Muscle of back (tissue), 11 donors: ENCODE results near the gene MGAT4A. TPM values are rescaled to one million over a fixed set of nuclear protein-coding genes. Genes with fewer than 3 reads are reported as not detected.
A peak's percentile ranks its signal among the peaks of the same experiment; 100 is the strongest.
"Not testable (repeated sequence)": the region's sequence is repeated elsewhere in the genome, so short reads cannot be mapped to it uniquely, and the experiment has no call there.

Source experiments
- DNase-seq, 3 donors: peaks; one replicate each; pipeline versions ENCODE4 v3.0.0 to v3.0.0-alpha.2; 2013
- polyA plus RNA-seq, 10 donors: library from polyadenylated mRNA; unstranded; fragments of 120-200 nt; gene quantifications; one replicate each; pipeline ENCODE4 v1.2.1, GENCODE V29; 2013; ENCODE audit not compliant: insufficient read length in 10 of 10

Gene MGAT4A
- polyA plus RNA-seq, 10 donors: 3.5 to 8.7 (median 5.3) TPM

- no peak for DNase-seq
Measured at GRCh38 chr2:98607741-98608115, 123.2 kb downstream of the MGAT4A start.

DNA sequence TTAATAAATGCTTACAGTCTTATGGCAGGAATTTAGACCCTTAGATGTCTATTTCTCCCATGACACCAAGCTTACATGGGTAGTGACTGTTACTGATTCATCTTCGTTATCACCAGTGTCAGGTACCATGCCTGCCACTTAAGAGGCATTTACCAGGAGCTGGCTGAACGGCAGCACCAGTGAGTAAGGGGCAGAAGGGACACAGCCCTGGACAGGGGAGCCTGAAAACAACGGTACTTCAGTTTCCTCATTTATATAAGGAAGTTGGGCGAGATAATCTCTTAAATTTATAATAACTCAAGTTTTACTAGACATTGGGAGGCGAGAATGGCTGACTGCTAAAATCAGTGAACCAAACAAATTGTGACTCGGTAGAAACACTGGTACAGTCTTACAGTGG is 123.8 kb downstream of the MGAT4A start:
- DNase-seq: no peak

DNA sequence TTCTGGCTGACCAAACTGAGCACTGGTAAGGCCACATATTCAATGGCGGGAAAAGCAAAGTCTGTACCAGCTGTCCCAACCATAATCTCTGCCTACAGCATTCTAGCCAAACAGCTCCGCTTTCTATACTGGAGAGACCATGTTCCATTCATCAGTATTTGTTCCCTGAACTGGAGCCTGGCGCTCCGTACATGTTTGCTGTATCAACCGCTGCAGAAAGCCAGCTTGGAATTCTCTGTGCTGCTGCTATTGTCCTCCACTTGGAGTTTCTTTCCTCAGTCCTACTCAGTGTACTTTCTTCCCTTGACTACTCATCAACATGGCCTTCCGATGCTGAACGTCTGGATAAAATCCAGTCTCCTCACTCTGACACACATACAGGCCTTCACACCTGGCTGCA is 124.5 kb downstream of the MGAT4A start:
- DNase-seq: no peak

GRCh38 chr2:98605076-98605475 is 125.9 kb downstream of the MGAT4A start:
- DNase-seq: no peak

DNA sequence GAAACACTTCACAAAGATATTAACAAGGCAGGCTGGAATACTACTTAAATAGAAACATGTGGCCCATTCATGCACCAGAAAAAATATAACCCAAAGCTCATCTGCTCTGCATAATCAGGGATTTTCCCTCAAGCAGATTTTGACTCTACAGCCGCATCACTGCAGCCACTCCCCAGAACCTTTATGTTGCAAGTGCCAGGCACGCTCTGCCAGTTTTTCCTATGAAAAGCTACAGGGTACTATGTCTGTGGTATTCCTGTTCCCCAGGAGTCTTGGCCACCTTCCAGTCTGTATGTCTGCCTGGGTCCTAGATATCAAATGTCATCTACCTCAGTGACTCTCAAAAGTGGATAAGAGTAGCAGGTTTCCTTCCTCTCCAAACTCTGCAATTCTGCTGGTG is 126.4 kb downstream of the MGAT4A start:
- DNase-seq: no peak

DNA sequence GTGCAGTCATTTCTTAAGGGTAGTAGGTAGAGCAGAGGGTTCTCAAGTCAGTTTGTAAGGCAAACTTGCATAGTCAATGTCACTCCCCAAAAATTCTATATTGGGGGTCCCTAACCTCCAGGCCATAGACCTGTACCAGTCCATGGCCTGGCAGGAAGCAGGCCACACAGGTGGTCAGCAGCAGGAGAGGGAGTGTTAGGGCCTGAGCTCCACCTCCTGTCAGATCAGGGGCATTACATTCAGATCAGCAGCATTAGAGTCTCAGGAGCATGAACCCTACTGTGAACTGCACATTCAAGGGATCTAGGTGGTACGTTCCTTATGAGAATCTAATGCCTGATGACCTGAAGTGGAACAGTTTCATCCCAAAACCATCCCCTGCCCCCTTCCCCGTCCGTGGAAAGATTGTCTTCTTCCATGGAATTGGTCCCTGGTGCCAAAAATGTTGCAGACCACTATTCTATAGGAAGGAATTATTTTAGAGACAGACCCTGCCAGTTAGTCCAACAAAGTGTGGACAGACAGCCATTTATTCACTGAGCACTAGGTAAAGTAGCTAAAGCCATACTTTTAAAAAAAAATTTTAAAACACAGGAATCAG is 129.3 kb downstream of the MGAT4A start:
- peak in 2 of 3 donors; percentile 8 to 25 for DNase-seq

DNA sequence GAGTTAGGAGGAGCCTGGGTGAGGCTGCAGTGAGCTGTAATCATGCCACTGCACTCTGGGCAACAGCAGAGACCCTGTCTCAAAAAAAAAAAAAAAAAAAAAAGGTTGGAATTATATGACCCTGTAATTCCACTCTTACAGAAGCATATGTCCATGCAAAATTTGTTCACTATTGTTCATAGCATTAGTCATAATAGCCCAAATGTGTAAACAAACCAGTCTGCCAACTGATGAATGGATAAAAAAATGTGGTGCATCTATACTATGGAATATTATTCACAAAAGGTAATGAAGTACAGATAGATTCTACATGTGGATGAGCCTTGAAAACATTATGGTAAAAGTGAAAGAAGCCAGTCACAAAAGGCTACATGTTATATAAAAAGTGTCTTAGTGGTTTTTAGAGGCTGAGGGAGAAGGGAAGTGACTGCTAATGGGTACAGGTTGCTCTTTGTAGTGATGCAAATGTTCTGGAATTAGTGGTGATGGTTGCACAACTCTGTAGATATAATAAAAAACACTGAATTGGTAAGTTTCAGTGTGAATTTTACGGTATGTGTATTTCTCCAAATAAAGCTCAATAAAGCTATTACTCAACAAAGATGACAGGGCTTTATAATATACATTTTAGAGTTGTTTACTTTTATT is 132.0 kb downstream of the MGAT4A start:
- no peak for DNase-seq

DNA sequence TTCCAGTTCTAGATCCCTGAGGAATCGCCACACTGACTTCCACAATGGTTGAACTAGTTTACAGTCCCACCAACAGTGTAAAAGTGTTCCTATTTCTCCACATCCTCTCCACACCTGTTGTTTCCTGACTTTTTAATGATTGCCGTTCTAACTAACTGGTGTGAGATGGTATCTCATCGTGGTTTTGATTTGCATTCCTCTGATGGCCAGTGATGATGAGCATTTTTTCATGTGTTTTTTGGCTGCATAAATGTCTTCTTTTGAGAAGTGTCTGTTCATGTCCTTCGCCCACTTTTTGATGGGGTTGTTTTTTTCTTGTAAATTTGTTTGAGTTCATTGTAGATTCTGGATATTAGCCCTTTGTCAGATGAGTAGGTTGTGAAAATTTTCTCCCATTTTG is 136.3 kb downstream of the MGAT4A start:
- DNase-seq: not testable (repeated sequence)

DNA sequence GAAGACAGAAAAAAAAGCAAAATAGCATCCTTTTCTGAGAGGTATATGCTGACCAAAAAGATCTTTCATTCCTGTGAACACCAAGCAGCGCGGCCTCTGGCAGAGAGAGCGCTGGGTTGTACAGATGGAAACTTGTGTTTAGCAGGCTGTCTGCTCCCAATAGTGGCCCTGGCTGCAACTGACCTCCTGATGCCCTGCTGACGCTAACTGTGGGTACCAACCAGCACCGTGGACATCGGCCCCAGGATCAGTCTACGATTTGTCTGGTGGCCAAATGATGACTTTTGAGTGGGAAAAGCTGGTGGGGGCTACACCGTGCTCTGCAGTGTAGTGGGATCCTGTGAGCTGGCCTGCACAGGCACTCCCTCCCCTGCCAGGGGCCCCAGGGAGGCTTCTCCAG is 138.4 kb downstream of the MGAT4A start:
- DNase-seq: no peak

DNA sequence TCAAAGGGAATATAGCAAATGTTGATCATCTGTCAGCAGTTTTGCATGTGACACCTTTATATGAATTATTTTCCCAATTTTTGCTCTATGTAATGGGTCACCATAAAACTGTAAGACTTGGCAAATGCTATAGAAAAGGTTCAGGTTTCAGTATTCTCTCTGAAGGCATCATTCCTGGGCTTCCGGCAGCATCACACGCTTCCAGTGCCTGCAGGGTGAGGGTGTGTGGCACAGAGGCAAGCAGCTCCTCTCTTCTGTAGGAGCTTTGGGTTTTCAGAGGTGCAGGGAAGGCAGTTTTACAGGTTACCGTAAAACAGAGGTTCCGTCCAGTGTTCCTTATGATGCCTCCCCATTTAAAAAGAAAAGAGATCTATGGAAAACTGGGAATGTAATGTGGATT is 141.4 kb downstream of the MGAT4A start:
- DNase-seq: no peak

GRCh38 chr2:98588880-98589431 is 142.0 kb downstream of the MGAT4A start:
- no peak for DNase-seq

DNA sequence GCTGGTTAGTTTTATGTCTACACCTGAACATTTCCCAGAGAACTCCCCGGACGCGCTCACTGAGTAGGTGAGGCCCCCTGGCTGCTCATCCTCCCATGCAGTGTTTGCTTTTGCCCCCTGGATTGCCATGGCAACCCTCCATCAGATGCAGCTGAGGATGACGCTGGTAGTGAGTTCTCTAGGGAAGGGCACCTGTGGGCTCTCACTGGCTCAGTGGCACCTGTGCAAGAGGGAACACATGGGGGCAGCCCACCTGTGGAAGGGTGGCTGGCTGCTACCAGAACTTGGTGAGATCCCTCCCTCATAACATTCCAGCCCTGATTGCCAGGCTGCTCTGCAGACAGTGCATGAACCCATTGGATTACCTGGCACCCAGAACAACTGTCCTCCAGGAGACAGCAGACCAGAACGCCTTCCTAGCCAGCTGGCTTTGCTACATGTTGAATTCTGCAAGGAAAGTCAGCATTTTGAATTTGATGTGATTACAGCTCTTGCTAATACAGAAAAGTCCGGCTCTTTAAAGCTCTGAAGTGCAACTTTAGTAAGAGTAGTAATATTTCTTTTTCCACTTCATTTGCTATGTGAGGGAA is 144.3 kb downstream of the MGAT4A start:
- no peak for DNase-seq

- no peak for DNase-seq
Measured at GRCh38 chr2:98585386-98585785, 145.5 kb downstream of the MGAT4A start.

- DNase-seq: no peak
Measured at GRCh38 chr2:98583816-98584618, 146.9 kb downstream of the MGAT4A start.

DNA sequence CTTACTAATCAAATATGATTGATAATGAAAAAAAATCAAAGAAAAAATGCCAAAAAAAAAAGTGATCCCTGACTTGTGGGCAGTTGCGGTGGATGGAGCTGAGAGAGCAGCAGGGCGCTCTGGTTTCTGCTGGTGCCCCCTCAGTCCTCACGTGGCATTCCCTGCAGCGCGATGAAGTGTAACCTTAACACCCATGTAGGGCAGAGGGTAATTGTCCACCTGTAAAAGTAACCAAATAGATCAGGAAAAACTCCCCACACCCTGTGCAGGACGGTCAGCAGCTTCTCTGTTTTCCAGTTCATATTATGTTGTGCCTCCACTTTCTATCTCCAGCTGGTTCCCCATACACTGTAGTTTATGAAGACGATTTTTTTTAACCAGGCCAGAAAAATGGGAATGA is 147.7 kb downstream of the MGAT4A start:
- no peak for DNase-seq

GRCh38 chr2:98582523-98582922 is 148.4 kb downstream of the MGAT4A start:
- no peak for DNase-seq

DNA sequence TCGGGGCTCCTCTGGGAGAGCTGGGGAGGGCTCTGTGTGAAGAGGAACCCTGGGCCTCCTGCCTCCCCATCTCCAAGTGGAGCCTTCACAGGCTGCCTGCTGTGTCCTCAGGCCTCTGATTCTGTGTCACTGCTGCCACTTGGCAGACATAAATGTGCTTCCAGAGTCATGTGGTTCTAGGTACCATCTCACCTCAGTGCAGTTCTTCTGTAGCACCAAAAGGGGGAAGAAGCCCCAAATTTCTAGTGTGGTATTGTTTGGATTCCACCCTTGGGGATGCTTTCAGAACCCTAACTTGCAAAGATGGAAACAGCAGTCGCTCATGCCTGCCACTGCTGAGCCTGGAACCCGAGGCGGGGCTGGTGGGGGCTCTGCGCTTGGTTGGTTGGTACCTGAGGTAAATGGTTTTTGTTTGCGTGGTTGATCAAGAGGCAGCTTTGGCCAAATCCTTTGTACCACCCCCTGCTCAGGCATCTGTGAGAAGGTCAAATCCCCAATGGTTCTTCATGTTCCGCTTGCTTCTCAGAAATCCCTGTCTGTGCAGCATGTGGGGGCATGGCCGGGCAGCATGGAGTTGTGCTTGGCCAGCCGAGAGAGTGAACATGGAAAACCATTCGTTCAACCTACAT is 150.2 kb downstream of the MGAT4A start:
- DNase-seq: no peak

- no peak for DNase-seq
Measured at GRCh38 chr2:98579926-98580325, 151.0 kb downstream of the MGAT4A start.

GRCh38 chr2:98578231-98578630 is 152.7 kb downstream of the MGAT4A start:
- no peak for DNase-seq

DNA sequence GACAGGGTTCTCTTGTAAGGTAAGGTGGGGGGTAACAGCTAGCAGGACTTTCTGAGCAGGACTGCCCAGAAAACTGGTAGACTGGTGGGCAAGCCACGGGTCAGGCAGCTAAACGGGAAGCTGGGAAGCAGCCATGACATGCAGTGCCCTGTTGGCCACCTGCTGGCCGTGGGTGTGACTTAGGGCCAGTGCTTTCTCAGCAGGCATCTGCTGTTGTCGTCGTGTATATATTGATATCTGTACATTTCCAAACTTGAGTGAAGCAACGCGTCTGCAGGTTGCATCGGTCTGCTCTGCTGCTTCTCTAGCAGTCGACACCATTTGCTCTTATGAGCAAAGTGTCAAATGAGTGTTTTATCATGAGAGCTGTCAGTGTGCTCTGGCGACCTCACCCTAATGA is 153.6 kb downstream of the MGAT4A start:
- no peak for DNase-seq

GRCh38 chr2:98576666-98577312 is 154.1 kb downstream of the MGAT4A start:
- no peak for DNase-seq
